H9 (cell line): ENCODE measurements around the gene TM9SF1. TPM values are rescaled to one million over a fixed set of nuclear protein-coding genes. Genes with fewer than 3 reads are reported as not detected.

Experiments
- DNase-seq: peaks from one replicate; pipeline ENCODE4 v3.0.0-alpha.2; 2017
- H2AFZ ChIP-seq: one replicate; pipeline ENCODE4 v1.6.1; 2013; ENCODE audit warnings: mild to moderate bottlenecking, low read length, control low read depth, moderate library complexity
- H2AK5ac ChIP-seq: 2 replicates; pipeline ENCODE4 v1.6.1; 2013; ENCODE audit warnings: low read length, control low read depth, mixed read lengths; ENCODE audit not compliant: insufficient read length
- H2BK120ac ChIP-seq: one replicate; pipeline ENCODE4 v1.6.1; 2013; ENCODE audit warnings: low read depth, mild to moderate bottlenecking, low read length, control low read depth, inconsistent platforms; ENCODE audit not compliant: poor library complexity, severe bottlenecking
- H2BK12ac ChIP-seq: 2 replicates; pipeline ENCODE4 v1.6.1; 2013; ENCODE audit warnings: low read length, control low read depth, mixed read lengths, low read depth; ENCODE audit not compliant: insufficient read length
- H2BK15ac ChIP-seq: 2 replicates; pipeline ENCODE4 v1.6.1; 2013; ENCODE audit warnings: low read depth, low read length, control low read depth
- H2BK20ac ChIP-seq: one replicate; pipeline ENCODE4 v1.6.1; 2013; ENCODE audit warnings: low read depth, mild to moderate bottlenecking, low read length, control low read depth, inconsistent platforms; ENCODE audit not compliant: poor library complexity, severe bottlenecking
- H2BK5ac ChIP-seq: 2 replicates; pipeline ENCODE4 v1.6.1; 2013; ENCODE audit warnings: low read length, control low read depth, mixed read lengths; ENCODE audit not compliant: insufficient read length
- H3K14ac ChIP-seq: 2 replicates; pipeline ENCODE4 v1.6.1; 2013; ENCODE audit warnings: low read length, control low read depth; ENCODE audit not compliant: insufficient read depth
- H3K18ac ChIP-seq: 2 replicates; pipeline ENCODE4 v1.6.1; 2013; ENCODE audit warnings: low read depth, mild to moderate bottlenecking, mixed read lengths, low read length, control low read depth; ENCODE audit not compliant: insufficient read length
- H3K23ac ChIP-seq: 2 replicates; pipeline ENCODE4 v1.6.1; 2013; ENCODE audit warnings: low read length, control low read depth, mixed read lengths, low read depth; ENCODE audit not compliant: insufficient read length
- H3K23me2 ChIP-seq: 2 replicates; pipeline ENCODE4 v1.6.1; 2013; ENCODE audit warnings: low read depth, mild to moderate bottlenecking, mixed read lengths, low read length, control low read depth; ENCODE audit not compliant: insufficient read length, poor library complexity, severe bottlenecking
- H3K27ac ChIP-seq: 2 replicates; pipeline ENCODE4 v1.5.1; 2013; ENCODE audit warnings: low read length, control low read depth, mixed read lengths, low read depth; ENCODE audit not compliant: insufficient read length
- H3K27me3 ChIP-seq: 2 replicates; pipeline ENCODE4 v1.6.1; 2013; ENCODE audit warnings: low read length, control low read depth, inconsistent platforms; ENCODE audit not compliant: insufficient read depth
- H3K4ac ChIP-seq: 2 replicates; pipeline ENCODE4 v1.6.1; 2013; ENCODE audit warnings: low read depth, mild to moderate bottlenecking, control low read depth, inconsistent platforms, low read length, moderate library complexity
- H3K4me1 ChIP-seq: 2 replicates; pipeline ENCODE4 v1.6.1; 2013; ENCODE audit warnings: low read length, control low read depth, inconsistent platforms; ENCODE audit not compliant: insufficient read depth
- H3K4me2 ChIP-seq: 2 replicates; pipeline ENCODE4 v1.6.1; 2013; ENCODE audit warnings: low read length, control low read depth, mixed read lengths; ENCODE audit not compliant: insufficient read length, insufficient read depth
- H3K56ac ChIP-seq: 2 replicates; pipeline ENCODE4 v1.6.1; 2013; ENCODE audit warnings: low read depth, mild to moderate bottlenecking, mixed read lengths, low read length, control low read depth; ENCODE audit not compliant: insufficient read length
- H3K79me1 ChIP-seq: 2 replicates; pipeline ENCODE4 v1.6.1; 2013; ENCODE audit warnings: low read depth, mild to moderate bottlenecking, moderate library complexity, low read length, control low read depth, inconsistent platforms; ENCODE audit not compliant: insufficient read depth, poor library complexity, severe bottlenecking
- H3K79me2 ChIP-seq: 2 replicates; pipeline ENCODE4 v1.6.1; 2013; ENCODE audit warnings: low read length, control low read depth, inconsistent platforms; ENCODE audit not compliant: insufficient read depth
- H3K9ac ChIP-seq: 2 replicates; pipeline ENCODE4 v1.6.1; 2013; ENCODE audit warnings: low read length, control low read depth, mixed read lengths; ENCODE audit not compliant: insufficient read length; ENCODE audit errors: extremely low read depth
- H3K9me3 ChIP-seq: one replicate; pipeline ENCODE4 v1.6.1; 2013; ENCODE audit warnings: low read depth, low read length, inconsistent platforms; ENCODE audit not compliant: control insufficient read depth
- H3T11ph ChIP-seq: one replicate; pipeline ENCODE4 v1.6.1; 2013; ENCODE audit warnings: mild to moderate bottlenecking, low read length, control low read depth, inconsistent platforms
- H4K20me1 ChIP-seq: one replicate; pipeline ENCODE4 v1.6.1; 2013; ENCODE audit not compliant: control insufficient read depth, insufficient read length, insufficient read depth
- H4K5ac ChIP-seq: 2 replicates; pipeline ENCODE4 v1.6.1; 2013; ENCODE audit warnings: low read depth, mild to moderate bottlenecking, mixed read lengths, low read length, control low read depth; ENCODE audit not compliant: insufficient read length
- H4K8ac ChIP-seq: replicated peaks from 2 replicates; pipeline ENCODE4 v1.6.1; 2013; ENCODE audit warnings: low read length, control low read depth, mixed read lengths, low read depth; ENCODE audit not compliant: insufficient read length
- H4K91ac ChIP-seq: 2 replicates; pipeline ENCODE4 v1.6.1; 2013; ENCODE audit warnings: low read depth, mild to moderate bottlenecking, moderate library complexity, mixed read lengths, low read length, control low read depth; ENCODE audit not compliant: insufficient read length
- H3K27ac Mint-ChIP-seq, 3 experiments: 2 replicates in 2 of 3; 3 replicates in 1 of 3; pipeline ENCODE4 v1.8.0; 2020 to 2021; ENCODE audit warnings: mixed read lengths in 3 of 3, mild to moderate bottlenecking in 1 of 3, moderate library complexity in 1 of 3
- H3K27me3 Mint-ChIP-seq: 2 replicates; pipeline ENCODE4 v1.8.0; 2021; ENCODE audit warnings: low read depth, mild to moderate bottlenecking, moderate library complexity, mixed read lengths
- H3K36me3 Mint-ChIP-seq, 3 experiments: 2 replicates in 2 of 3; 3 replicates in 1 of 3; pipeline ENCODE4 v1.8.0; 2020 to 2021; ENCODE audit warnings: low read depth in 3 of 3, mixed read lengths in 3 of 3; ENCODE audit not compliant: insufficient read depth in 1 of 3
- H3K4me1 Mint-ChIP-seq, 2 experiments: 2 replicates each; pipeline ENCODE4 v1.8.0; 2020; ENCODE audit warnings: mixed read lengths in 2 of 2
- H3K4me3 Mint-ChIP-seq, 2 experiments: 2 replicates in 1 of 2; 3 replicates in 1 of 2; pipeline ENCODE4 v1.8.0; 2020 to 2021; ENCODE audit warnings: mild to moderate bottlenecking in 2 of 2, mixed read lengths in 2 of 2, moderate library complexity in 1 of 2
- H3K9me3 Mint-ChIP-seq, 2 experiments: 2 replicates in 1 of 2; 3 replicates in 1 of 2; pipeline ENCODE4 v1.8.0; 2020; ENCODE audit warnings: mild to moderate bottlenecking in 2 of 2, mixed read lengths in 2 of 2, moderate library complexity in 1 of 2
- WGBS: extraction: QIAGEN DNeasy Blood & Tissue Kit; methylation state at CpG from one replicate; pipeline ENCODE4 v1.1.7; 2013; ENCODE audit warnings: missing lambda C conversion rate, low lambda C conversion rate, mixed read lengths; ENCODE audit not compliant: insufficient read length; ENCODE audit errors: extremely low coverage; 5-methylcytosine and 5-hydroxymethylcytosine counted together
- total RNA-seq: library from RNA; stranded (reverse); gene quantifications from 2 replicates; pipeline ENCODE4 v1.2.1, GENCODE V29; 2021
- TF ChIP-seq, protein P1 (sequence below): fragments of 200-600 bp; sonication (generic); conservative IDR thresholded peaks from 3 replicates; pipeline ENCODE4 v1.8.0; 2021; ENCODE audit warnings: antibody characterized with exemption, mild to moderate bottlenecking

TM9SF1 gene
- total RNA-seq, 1 experiment from 2014 or later: 31.6 TPM

DNA sequence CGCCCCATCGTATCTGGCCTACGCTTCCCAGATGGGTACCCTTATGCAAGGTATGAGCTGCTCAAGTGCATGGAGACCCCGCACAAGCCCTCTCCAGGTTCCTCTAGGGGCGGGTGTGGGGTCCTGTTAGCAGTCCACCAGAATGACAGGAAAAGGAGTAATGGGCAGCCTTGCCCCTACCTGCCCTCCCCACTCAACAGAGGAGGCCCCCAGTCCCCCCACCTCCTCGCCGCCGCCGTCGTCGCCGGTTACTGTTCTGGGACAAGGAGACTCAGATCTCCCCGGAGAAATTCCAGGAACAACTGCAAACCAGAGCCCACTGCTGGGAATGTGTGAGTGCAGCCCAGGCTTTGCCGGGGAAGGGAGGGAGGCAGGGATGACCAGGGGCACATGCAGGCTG, 17.4 kb downstream of the TM9SF1 start:
- Histone ChIP-seq H3K9ac (no peak overlapping the region), H4K5ac (no peak overlapping the region), H3K79me1 (no peaks in the 10 kb centered on the region), H3K23ac (no peak overlapping the region), H2BK5ac (no peak overlapping the region), H3K27ac (no peak overlapping the region), H3K9me3 (no peaks in the 10 kb centered on the region), H3K4ac (no peak overlapping the region), H3K23me2 (no peaks in the 10 kb centered on the region), H3K79me2 (no peaks in the 10 kb centered on the region), H3K18ac (no peak overlapping the region), H2BK12ac (no peak overlapping the region), H3K56ac (no peak overlapping the region), H2AK5ac (no peak overlapping the region), H3K4me1 (no peaks in the 10 kb centered on the region), H3K27me3 (no peaks in the 10 kb centered on the region), H2BK15ac (no peak overlapping the region), H2BK20ac (no peak overlapping the region), H4K8ac (no peak overlapping the region), H4K20me1 (no peaks in the 10 kb centered on the region), H2AFZ (no peak overlapping the region), H2BK120ac (no peak overlapping the region), H3K14ac (no peak overlapping the region), H4K91ac (no peak overlapping the region), H3T11ph (no peak overlapping the region), H3K4me2 (no peak overlapping the region)
- DNase-seq: no peak
- H3K27ac Mint-ChIP-seq: no peak overlapping the region
- H3K27me3 Mint-ChIP-seq: no peaks in the 10 kb centered on the region; the same call in 1 of the 2 replicates
- peaks cover 31 to 73% (median 59%) of the 10 kb centered on the region in 3 experiments for H3K36me3 Mint-ChIP-seq
- no peaks in the 10 kb centered on the region for H3K9me3 Mint-ChIP-seq
- TF ChIP-seq, protein P1, sequence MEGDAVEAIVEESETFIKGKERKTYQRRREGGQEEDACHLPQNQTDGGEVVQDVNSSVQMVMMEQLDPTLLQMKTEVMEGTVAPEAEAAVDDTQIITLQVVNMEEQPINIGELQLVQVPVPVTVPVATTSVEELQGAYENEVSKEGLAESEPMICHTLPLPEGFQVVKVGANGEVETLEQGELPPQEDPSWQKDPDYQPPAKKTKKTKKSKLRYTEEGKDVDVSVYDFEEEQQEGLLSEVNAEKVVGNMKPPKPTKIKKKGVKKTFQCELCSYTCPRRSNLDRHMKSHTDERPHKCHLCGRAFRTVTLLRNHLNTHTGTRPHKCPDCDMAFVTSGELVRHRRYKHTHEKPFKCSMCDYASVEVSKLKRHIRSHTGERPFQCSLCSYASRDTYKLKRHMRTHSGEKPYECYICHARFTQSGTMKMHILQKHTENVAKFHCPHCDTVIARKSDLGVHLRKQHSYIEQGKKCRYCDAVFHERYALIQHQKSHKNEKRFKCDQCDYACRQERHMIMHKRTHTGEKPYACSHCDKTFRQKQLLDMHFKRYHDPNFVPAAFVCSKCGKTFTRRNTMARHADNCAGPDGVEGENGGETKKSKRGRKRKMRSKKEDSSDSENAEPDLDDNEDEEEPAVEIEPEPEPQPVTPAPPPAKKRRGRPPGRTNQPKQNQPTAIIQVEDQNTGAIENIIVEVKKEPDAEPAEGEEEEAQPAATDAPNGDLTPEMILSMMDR: no peak
- no peak overlapping the region for H3K4me3 Mint-ChIP-seq
- H3K4me1 Mint-ChIP-seq: peaks cover 0 to 4% of the 10 kb centered on the region in 2 experiments; a peak in 2 of 4 replicates
- WGBS: no CpG with 5 or more reads among the region's 14 CpGs
